NCI-H2029 treated with DMSO at 0.1 percent for 48 hours (cell line): Measurements from ENCODE around the gene ZSCAN26.
A peak's percentile ranks its signal among the peaks of the same experiment; 100 is the strongest.

Experiments used
- DNase-seq: peaks from one replicate; lab custom pipeline; 2025; lab: John Stamatoyannopoulos, UW

ZSCAN26 gene

DNA sequence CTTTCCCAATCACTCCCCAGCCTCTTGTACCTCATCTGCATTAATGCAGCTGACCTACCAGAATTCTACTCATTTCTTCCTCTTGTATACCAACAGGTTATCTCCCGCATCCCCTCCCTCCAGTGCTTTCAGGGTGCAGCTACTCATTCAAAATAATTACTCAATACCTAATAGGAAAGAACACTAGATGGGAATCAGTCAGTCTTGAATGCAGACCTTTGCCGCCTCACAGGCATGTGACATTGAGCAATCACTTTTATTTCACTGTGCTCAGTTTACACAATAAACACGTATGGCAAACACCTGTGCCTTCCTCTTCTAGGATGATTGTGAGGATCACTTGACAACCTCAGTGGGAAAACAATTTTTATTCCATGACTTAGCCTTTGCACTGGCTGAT, 55.7 kb downstream of the ZSCAN26 start:
- peak; percentile 53 for DNase-seq

DNA sequence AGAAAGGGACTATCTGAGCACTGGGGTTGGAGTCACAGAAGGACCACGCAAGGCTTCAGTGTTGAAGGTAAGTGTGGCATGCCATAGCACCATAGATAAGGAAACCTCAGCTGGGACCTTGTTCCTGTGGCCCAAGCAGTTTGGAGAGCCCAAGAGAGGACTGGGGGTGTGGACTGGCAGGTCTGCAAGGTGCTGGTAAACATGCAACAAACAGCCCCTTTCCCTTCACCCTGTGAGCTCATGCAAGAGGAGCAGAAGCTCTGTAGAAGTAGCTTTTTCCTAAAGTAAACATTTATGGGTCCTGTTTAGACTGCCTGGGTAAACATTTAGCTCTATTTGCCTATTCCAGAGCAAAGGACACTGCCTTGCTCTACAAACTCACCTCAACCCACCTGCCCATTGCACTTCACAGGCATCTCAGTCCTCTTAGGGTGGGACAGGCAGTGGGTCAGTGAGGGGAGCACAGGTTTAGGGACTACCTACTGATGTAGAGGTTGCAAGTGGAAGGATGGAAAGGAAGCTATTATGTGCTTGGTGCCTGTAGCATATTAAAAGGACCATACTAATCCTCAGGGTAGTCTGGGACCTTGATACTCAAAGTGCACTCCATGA, 57.0 kb downstream of the ZSCAN26 start:
- peak; percentile 24 for DNase-seq

DNA sequence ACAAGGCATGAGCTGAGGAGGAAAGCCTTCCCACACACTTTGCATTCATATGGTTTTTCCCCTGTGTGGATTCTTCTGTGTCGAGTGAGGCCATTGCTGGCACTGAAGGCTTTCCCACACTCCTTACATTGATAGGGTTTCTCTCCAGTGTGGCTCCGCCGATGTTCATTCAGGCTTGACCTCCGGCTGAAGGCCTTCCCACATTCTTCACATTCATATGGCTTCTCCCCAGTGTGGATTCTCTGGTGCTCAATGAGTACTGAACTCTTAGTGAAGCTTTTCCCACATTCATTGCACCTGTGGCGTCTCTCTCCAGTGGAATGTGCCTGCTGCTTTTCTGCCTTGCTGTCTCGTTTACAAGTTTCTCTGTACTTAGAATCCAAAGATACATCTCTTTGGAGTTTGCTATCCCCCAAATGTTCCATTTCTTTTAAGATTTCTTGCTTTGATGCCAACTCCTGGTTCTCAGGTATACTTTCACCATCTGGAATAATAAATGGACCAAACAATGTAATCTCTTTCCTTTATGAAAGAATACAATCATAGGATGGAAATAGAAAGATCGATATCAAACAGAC, 59.5 kb downstream of the ZSCAN26 start:
- DNase-seq, result no peak
